ENCODE results near the gene UGT8.
"Not testable (repeated sequence)": the region's sequence is repeated elsewhere in the genome, so short reads cannot be mapped to it uniquely, and the experiment has no call there.

UGT8 gene

GRCh38 chr4:114607056-114607455 is 8.4 kb downstream of the UGT8 start:
- no peak for DNase-seq (ENCODE audit: low read depth)

- no peak for DNase-seq (ENCODE audit: low read depth)
These were observed 15.0 kb downstream of the UGT8 start for GRCh38 chr4:114613560-114613959.

- no peak for DNase-seq (ENCODE audit: low read depth)
These were observed 16.8 kb downstream of the UGT8 start for GRCh38 chr4:114615435-114615834.

- DNase-seq (ENCODE audit: low read depth): not testable (repeated sequence)
These were observed 17.4 kb downstream of the UGT8 start for GRCh38 chr4:114616036-114616435.

GRCh38 chr4:114626196-114626595 is 27.6 kb downstream of the UGT8 start:
- DNase-seq (ENCODE audit: low read depth): no peak

- no peak for DNase-seq (ENCODE audit: low read depth)
These were observed 37.8 kb downstream of the UGT8 start for GRCh38 chr4:114636192-114636935.

GRCh38 chr4:114642173-114642780 is 43.7 kb downstream of the UGT8 start:
- DNase-seq (ENCODE audit: low read depth): no peak

- no peak for DNase-seq (ENCODE audit: low read depth)
These were observed 51.3 kb downstream of the UGT8 start for GRCh38 chr4:114649908-114650307.

- DNase-seq (ENCODE audit: low read depth): no peak
These were observed 55.1 kb downstream of the UGT8 start for GRCh38 chr4:114653675-114654074.

- DNase-seq (ENCODE audit: low read depth): no peak
These were observed 56.0 kb downstream of the UGT8 start for GRCh38 chr4:114654592-114654991.

GRCh38 chr4:114658179-114658578 is 59.6 kb downstream of the UGT8 start:
- no peak for DNase-seq (ENCODE audit: low read depth)

- DNase-seq (ENCODE audit: low read depth): no peak
These were observed 60.2 kb downstream of the UGT8 start for GRCh38 chr4:114658776-114659175.

- peak; percentile 60 for DNase-seq (ENCODE audit: low read depth)
These were observed 60.9 kb downstream of the UGT8 start for GRCh38 chr4:114659386-114660008.

- DNase-seq (ENCODE audit: low read depth): no peak
These were observed 64.5 kb downstream of the UGT8 start for GRCh38 chr4:114663083-114663482.

- DNase-seq (ENCODE audit: low read depth): no peak
These were observed 70.0 kb downstream of the UGT8 start for GRCh38 chr4:114668577-114668976.

- DNase-seq (ENCODE audit: low read depth): not testable (repeated sequence)
These were observed 72.1 kb downstream of the UGT8 start for GRCh38 chr4:114670733-114671132.

- DNase-seq (ENCODE audit: low read depth): no peak
These were observed 74.7 kb downstream of the UGT8 start for GRCh38 chr4:114673306-114673705.

- no peak for DNase-seq (ENCODE audit: low read depth)
These were observed 75.5 kb downstream of the UGT8 start for GRCh38 chr4:114674080-114674479.

GRCh38 chr4:114677346-114677979 is 78.9 kb downstream of the UGT8 start:
- no peak for DNase-seq (ENCODE audit: low read depth)

- no peak for DNase-seq (ENCODE audit: low read depth)
These were observed 85.9 kb downstream of the UGT8 start for GRCh38 chr4:114684462-114684861.

GRCh38 chr4:114688059-114688458 is 89.5 kb downstream of the UGT8 start:
- no peak for DNase-seq (ENCODE audit: low read depth)

- no peak for DNase-seq (ENCODE audit: low read depth)
These were observed 92.0 kb downstream of the UGT8 start for GRCh38 chr4:114690571-114690970.

GRCh38 chr4:114691865-114692264 is 93.3 kb downstream of the UGT8 start:
- no peak for DNase-seq (ENCODE audit: low read depth)
